WERI-Rb-1 (cell line): Measurements from ENCODE around the gene PNKD.

Experiments used
- DNase-seq: peaks from one replicate; pipeline ENCODE4 v3.0.0-alpha.2; 2020
- H3K27ac ChIP-seq: fragments of 250-450 bp; sonication (Bioruptor Pico); 2 replicates; pipeline ENCODE4 v1.5.1; 2020; ENCODE audit warnings: mild to moderate bottlenecking, moderate library complexity
- H3K27me3 ChIP-seq: fragments of 250-450 bp; sonication (Bioruptor Pico); 2 replicates; pipeline ENCODE4 v1.5.1; 2021; ENCODE audit warnings: mild to moderate bottlenecking, low read depth, moderate library complexity; ENCODE audit not compliant: insufficient read depth, severe bottlenecking
- H3K36me3 ChIP-seq: fragments of 250-450 bp; sonication (Bioruptor Pico); 2 replicates; pipeline ENCODE4 v1.5.1; 2020; ENCODE audit warnings: mild to moderate bottlenecking, moderate library complexity
- H3K4me3 ChIP-seq: 2 replicates; pipeline ENCODE4 v1.5.1; 2011; ENCODE audit warnings: low read depth, mild to moderate bottlenecking, control low read depth, low read length
- H3K9me3 ChIP-seq: fragments of 250-450 bp; sonication (Bioruptor Pico); 2 replicates; pipeline ENCODE4 v1.5.1; 2021; ENCODE audit warnings: mild to moderate bottlenecking, moderate library complexity; ENCODE audit not compliant: severe bottlenecking
- CTCF ChIP-seq: IDR thresholded peaks from 2 replicates; pipeline ENCODE4 v1.5.1; 2011; ENCODE audit warnings: low read depth, mild to moderate bottlenecking, control low read depth, inconsistent platforms, low read length

The PNKD gene

GRCh38 chr2:218325566-218326160 lies 55.3 kb downstream of the PNKD start:
- Histone ChIP-seq H3K4me3 (no peak overlapping the region), H3K9me3 (no peaks in the 10 kb centered on the region), H3K27ac (no peak overlapping the region), H3K36me3 (no peaks in the 10 kb centered on the region), H3K27me3 (no peaks in the 10 kb centered on the region)
- DNase-seq = no peak
- TF ChIP-seq CTCF = no peak

- no peak for DNase-seq
- no peaks in the 10 kb centered on the region for H3K27me3 ChIP-seq
- H3K9me3 ChIP-seq = no peaks in the 10 kb centered on the region
- H3K4me3 ChIP-seq = no peak overlapping the region
- TF ChIP-seq CTCF = no peak
- H3K27ac ChIP-seq = no peak overlapping the region
- no peaks in the 10 kb centered on the region for H3K36me3 ChIP-seq
These were observed 56.0 kb downstream of the PNKD start for GRCh38 chr2:218326315-218326714.

GRCh38 chr2:218327451-218328210 lies 57.3 kb downstream of the PNKD start:
- no peak for DNase-seq
- H3K27ac ChIP-seq = no peak overlapping the region
- H3K27me3 ChIP-seq = no peaks in the 10 kb centered on the region

GRCh38 chr2:218328294-218328693 lies 58.0 kb downstream of the PNKD start:
- Histone ChIP-seq H3K9me3 (no peaks in the 10 kb centered on the region), H3K4me3 (no peak overlapping the region), H3K27ac (no peak overlapping the region), H3K36me3 (no peaks in the 10 kb centered on the region), H3K27me3 (no peaks in the 10 kb centered on the region)
- no peak for DNase-seq
- no peak for TF ChIP-seq CTCF

More at GRCh38 chr2:218327451-218328210, 57.3 kb downstream of the PNKD start:
- Histone ChIP-seq H3K9me3 (no peaks in the 10 kb centered on the region), H3K36me3 (no peaks in the 10 kb centered on the region), H3K4me3 (no peak overlapping the region)
- TF ChIP-seq CTCF = no peak

- DNase-seq = peak; percentile 79
- no peaks in the 10 kb centered on the region for H3K27me3 ChIP-seq
- TF ChIP-seq CTCF = no peak
- peak overlapping the region; percentile 70 for H3K27ac ChIP-seq
- H3K4me3 ChIP-seq = no peak overlapping the region
- no peaks in the 10 kb centered on the region for H3K9me3 ChIP-seq
- H3K36me3 ChIP-seq = no peaks in the 10 kb centered on the region
These were observed 58.9 kb downstream of the PNKD start for GRCh38 chr2:218329027-218329825.
